Left renal cortex interstitium (tissue), 4 donors: ENCODE results near the gene RDX. TPM values are rescaled to one million over a fixed set of nuclear protein-coding genes. Genes with fewer than 3 reads are reported as not detected.

Experiments
- DNase-seq, 4 donors: peaks; one replicate each; pipeline ENCODE4 v3.0.0-alpha.2; 2013; ENCODE audit warnings: low read depth in 4 of 4, low spot score in 2 of 4, missing footprints in 1 of 4
- polyA plus RNA-seq, 4 donors: library from polyadenylated mRNA; unstranded; fragments of 120-200 nt; gene quantifications; one replicate each; pipeline ENCODE4 v1.2.1, GENCODE V29; 2013; ENCODE audit not compliant: insufficient read length in 4 of 4

The RDX gene
- polyA plus RNA-seq, 4 donors: 113 to 162 (median 131) TPM

GRCh38 chr11:110176366-110177085 is 119.9 kb downstream of the RDX start:
- no peak for DNase-seq

- no peak for DNase-seq
Observed at GRCh38 chr11:110174645-110175310, 121.6 kb downstream of the RDX start.

GRCh38 chr11:110173811-110174644 is 122.4 kb downstream of the RDX start:
- DNase-seq: peak; percentile 29 to 61 (median 32)

GRCh38 chr11:110172468-110173065 is 123.8 kb downstream of the RDX start:
- no peak for DNase-seq

- DNase-seq: no peak
Observed at GRCh38 chr11:110169738-110170137, 126.7 kb downstream of the RDX start.

GRCh38 chr11:110168033-110168803 is 128.2 kb downstream of the RDX start:
- DNase-seq: no peak

GRCh38 chr11:110165039-110165925 is 131.1 kb downstream of the RDX start:
- DNase-seq: no peak

- DNase-seq: no peak
Observed at GRCh38 chr11:110162216-110162615, 134.2 kb downstream of the RDX start.

GRCh38 chr11:110161061-110161460 is 135.4 kb downstream of the RDX start:
- no peak for DNase-seq

GRCh38 chr11:110160437-110160836 is 136.0 kb downstream of the RDX start:
- DNase-seq: no peak

- no peak for DNase-seq
Observed at GRCh38 chr11:110160016-110160415, 136.4 kb downstream of the RDX start.

GRCh38 chr11:110159476-110159875 is 136.9 kb downstream of the RDX start:
- no peak for DNase-seq

GRCh38 chr11:110158317-110159200 is 137.9 kb downstream of the RDX start:
- no peak for DNase-seq

- no peak for DNase-seq
Observed at GRCh38 chr11:110156503-110156902, 139.9 kb downstream of the RDX start.

GRCh38 chr11:110153474-110153873 is 142.9 kb downstream of the RDX start:
- no peak for DNase-seq

- no peak for DNase-seq
Observed at GRCh38 chr11:110152199-110152598, 144.2 kb downstream of the RDX start.

- DNase-seq: no peak
Observed at GRCh38 chr11:110148775-110149744, 147.4 kb downstream of the RDX start.
